GM21717 (cell line): Measurements from ENCODE around the gene ZC3H13.

Experiments used
- ATAC-seq: cut with Tn5 transposase; IDR thresholded peaks from one replicate; pipeline ENCODE4 v1.9.1; 2021; ENCODE audit warnings: mild to moderate bottlenecking, moderate library complexity; ENCODE audit not compliant: unreplicated experiment

The ZC3H13 gene

GRCh38 chr13:46062185-46062584 is 9.6 kb upstream of the ZC3H13 start:
- no peak for ATAC-seq

GRCh38 chr13:46059405-46059804 is 6.9 kb upstream of the ZC3H13 start:
- no peak for ATAC-seq

GRCh38 chr13:46058268-46058667 is 5.7 kb upstream of the ZC3H13 start:
- no peak for ATAC-seq

GRCh38 chr13:46057256-46058015 is 4.9 kb upstream of the ZC3H13 start:
- no peak for ATAC-seq

- ATAC-seq = no peak
These were observed 841 bp upstream of the ZC3H13 start for GRCh38 chr13:46053162-46054012.

- ATAC-seq = peak; percentile 4
These were observed 603 bp downstream of the ZC3H13 start for GRCh38 chr13:46051968-46052318.

- ATAC-seq = no peak
These were observed 1.8 kb downstream of the ZC3H13 start for GRCh38 chr13:46050771-46051170.

- no peak for ATAC-seq
These were observed 7.1 kb downstream of the ZC3H13 start for GRCh38 chr13:46045424-46045823.

- no peak for ATAC-seq
These were observed 8.9 kb downstream of the ZC3H13 start for GRCh38 chr13:46043647-46044046.

GRCh38 chr13:46041419-46041839 is 11.1 kb downstream of the ZC3H13 start:
- ATAC-seq = no peak

GRCh38 chr13:46040763-46041162 is 11.8 kb downstream of the ZC3H13 start:
- no peak for ATAC-seq

GRCh38 chr13:46039411-46040182 is 12.9 kb downstream of the ZC3H13 start:
- ATAC-seq = no peak

- ATAC-seq = no peak
These were observed 14.2 kb downstream of the ZC3H13 start for GRCh38 chr13:46038296-46038695.

GRCh38 chr13:46035066-46035465 is 17.5 kb downstream of the ZC3H13 start:
- ATAC-seq = no peak

GRCh38 chr13:46032341-46032740 is 20.2 kb downstream of the ZC3H13 start:
- no peak for ATAC-seq

GRCh38 chr13:46031581-46032263 is 20.8 kb downstream of the ZC3H13 start:
- ATAC-seq = no peak

GRCh38 chr13:46025157-46025556 is 27.4 kb downstream of the ZC3H13 start:
- ATAC-seq = no peak

GRCh38 chr13:46022481-46022880 is 30.1 kb downstream of the ZC3H13 start:
- no peak for ATAC-seq

GRCh38 chr13:46016216-46016615 is 36.3 kb downstream of the ZC3H13 start:
- no peak for ATAC-seq

- ATAC-seq = no peak
These were observed 37.2 kb downstream of the ZC3H13 start for GRCh38 chr13:46015366-46015765.

- ATAC-seq = no peak
These were observed 40.1 kb downstream of the ZC3H13 start for GRCh38 chr13:46012404-46012803.
